ENCODE results near the gene PCDHA10.

DNA sequence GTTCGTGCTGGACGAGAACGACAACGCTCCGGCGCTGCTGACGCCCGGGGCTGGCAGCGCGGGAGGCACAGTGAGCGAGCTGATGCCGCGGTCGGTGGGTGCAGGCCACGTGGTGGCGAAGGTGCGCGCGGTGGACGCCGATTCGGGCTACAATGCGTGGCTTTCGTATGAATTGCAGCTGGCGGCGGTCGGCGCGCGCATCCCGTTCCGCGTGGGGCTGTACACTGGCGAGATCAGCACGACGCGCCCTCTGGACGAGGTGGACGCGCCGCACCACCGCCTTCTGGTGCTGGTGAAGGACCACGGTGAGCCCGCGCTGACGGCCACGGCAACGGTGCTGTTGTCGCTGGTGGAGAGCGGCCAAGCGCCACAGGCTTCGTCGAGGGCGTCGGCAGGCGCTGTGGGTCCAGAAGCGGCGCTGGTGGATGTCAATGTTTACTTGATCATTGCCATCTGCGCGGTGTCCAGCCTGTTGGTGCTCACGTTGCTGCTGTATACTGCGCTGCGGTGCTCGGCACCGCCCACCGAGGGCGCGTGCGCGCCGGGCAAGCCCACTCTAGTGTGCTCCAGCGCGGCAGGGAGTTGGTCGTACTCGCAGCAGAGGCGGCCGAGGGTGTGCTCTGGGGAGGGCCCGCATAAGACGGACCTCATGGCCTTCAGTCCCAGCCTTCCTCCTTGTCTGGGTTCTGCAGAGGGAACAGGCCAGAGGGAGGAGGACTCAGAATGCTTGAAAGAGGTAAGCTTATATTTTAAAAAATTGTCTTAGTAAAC is 28.4 kb downstream of the PCDHA10 start:
- TF ChIP-seq CTCF (IDR thresholded peaks at IDR 0.05) (no peak), POLR2AphosphoS5 (IDR thresholded peaks at IDR 0.05; ENCODE audit: insufficient read depth in 1 of 2, low read depth in 1 of 2) (no peak)

Measured in vagina (tissue), 2 donors.